Breast epithelium (tissue), 3 donors: ENCODE measurements around the gene PHACTR3.

ENCODE experiments used
- POLR2A ChIP-seq: fragments of 450-650 bp; IDR thresholded peaks from one replicate; pipeline ENCODE4 v1.6.1; 2016; ENCODE audit warnings: antibody characterized with exemption, mild to moderate bottlenecking, moderate library complexity
- TF ChIP-seq, protein P1 (sequence below), 3 donors: fragments of 450-650 bp; IDR thresholded peaks; one replicate each; pipeline ENCODE4 v1.5.1; 2016 to 2017; ENCODE audit warnings: antibody characterized with exemption in 3 of 3, mild to moderate bottlenecking in 3 of 3, moderate library complexity in 3 of 3

DNA sequence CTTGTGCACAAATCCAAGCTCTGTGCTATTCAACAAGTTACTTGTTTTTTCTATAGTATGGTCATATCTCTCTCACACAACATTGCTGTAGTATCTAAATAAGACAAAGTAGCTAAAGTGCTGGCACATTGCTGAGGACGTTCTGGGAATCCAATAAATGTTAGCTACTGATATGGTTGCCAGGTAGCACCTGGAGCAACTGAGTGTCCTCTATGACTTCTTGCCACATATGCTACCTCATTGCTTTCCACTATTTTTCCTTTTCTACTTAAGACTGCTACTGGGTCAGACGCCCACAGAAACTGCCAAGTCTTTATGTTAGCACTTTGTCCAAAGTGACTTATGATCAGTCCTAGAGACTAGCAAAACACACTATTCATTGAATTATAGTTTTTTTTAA, 243.8 kb downstream of the PHACTR3 start:
- TF ChIP-seq, protein P1, sequence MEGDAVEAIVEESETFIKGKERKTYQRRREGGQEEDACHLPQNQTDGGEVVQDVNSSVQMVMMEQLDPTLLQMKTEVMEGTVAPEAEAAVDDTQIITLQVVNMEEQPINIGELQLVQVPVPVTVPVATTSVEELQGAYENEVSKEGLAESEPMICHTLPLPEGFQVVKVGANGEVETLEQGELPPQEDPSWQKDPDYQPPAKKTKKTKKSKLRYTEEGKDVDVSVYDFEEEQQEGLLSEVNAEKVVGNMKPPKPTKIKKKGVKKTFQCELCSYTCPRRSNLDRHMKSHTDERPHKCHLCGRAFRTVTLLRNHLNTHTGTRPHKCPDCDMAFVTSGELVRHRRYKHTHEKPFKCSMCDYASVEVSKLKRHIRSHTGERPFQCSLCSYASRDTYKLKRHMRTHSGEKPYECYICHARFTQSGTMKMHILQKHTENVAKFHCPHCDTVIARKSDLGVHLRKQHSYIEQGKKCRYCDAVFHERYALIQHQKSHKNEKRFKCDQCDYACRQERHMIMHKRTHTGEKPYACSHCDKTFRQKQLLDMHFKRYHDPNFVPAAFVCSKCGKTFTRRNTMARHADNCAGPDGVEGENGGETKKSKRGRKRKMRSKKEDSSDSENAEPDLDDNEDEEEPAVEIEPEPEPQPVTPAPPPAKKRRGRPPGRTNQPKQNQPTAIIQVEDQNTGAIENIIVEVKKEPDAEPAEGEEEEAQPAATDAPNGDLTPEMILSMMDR (IDR thresholded peaks at IDR 0.05): no peak
- TF ChIP-seq POLR2A: no peak
